Nephron progenitor cell (in vitro differentiated cells): ENCODE measurements around the gene SBDS.

ENCODE experiments used
- DNase-seq: peaks from one replicate; pipeline ENCODE4 v3.0.0; 2021
- H3K27ac Mint-ChIP-seq: 2 replicates; pipeline ENCODE4 v1.8.0; 2021; ENCODE audit warnings: mild to moderate bottlenecking, moderate library complexity, mixed read lengths
- H3K27me3 Mint-ChIP-seq: 2 replicates; pipeline ENCODE4 v1.8.0; 2021; ENCODE audit warnings: mild to moderate bottlenecking, low read depth, mixed read lengths; ENCODE audit not compliant: poor library complexity
- H3K36me3 Mint-ChIP-seq: 2 replicates; pipeline ENCODE4 v1.8.0; 2021; ENCODE audit warnings: low read depth, mixed read lengths
- H3K4me1 Mint-ChIP-seq: 2 replicates; pipeline ENCODE4 v1.8.0; 2021; ENCODE audit warnings: mixed read lengths
- H3K4me3 Mint-ChIP-seq: 2 replicates; pipeline ENCODE4 v1.8.0; 2021; ENCODE audit warnings: mild to moderate bottlenecking, moderate library complexity, mixed read lengths
- H3K9me3 Mint-ChIP-seq: 2 replicates; pipeline ENCODE4 v1.8.0; 2021; ENCODE audit warnings: mild to moderate bottlenecking, moderate library complexity, mixed read lengths
- CTCF ChIP-seq: fragments of 200-600 bp; sonication (generic); IDR thresholded peaks from 2 replicates; pipeline ENCODE4 v1.5.0; 2021; ENCODE audit warnings: antibody characterized with exemption

Gene SBDS

DNA sequence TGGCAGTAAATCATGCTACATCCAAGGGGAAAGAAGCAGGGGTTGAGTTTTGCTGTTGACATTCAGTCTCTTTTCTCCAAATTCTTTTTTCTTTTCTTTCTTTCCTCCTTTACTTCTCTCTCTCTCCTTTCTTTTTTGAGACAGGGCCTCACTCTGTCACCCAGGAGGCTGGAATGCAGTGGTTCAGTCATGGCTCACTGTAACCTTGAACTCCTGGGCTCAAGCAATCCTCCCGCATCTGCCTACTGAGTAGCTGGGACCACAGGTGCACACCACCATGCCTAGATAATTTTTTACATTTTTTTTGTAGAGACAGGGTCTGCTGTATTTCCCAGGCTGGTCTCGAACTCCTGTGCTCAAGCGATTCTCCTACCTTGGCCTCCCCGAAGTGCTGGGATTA lies 35.2 kb downstream of the SBDS start:
- Mint-ChIP-seq H3K27ac (peak overlapping the region; percentile 83), H3K4me1 (no peaks in the 10 kb centered on the region), H3K36me3 (peaks cover 43% of the 10 kb centered on the region)

DNA sequence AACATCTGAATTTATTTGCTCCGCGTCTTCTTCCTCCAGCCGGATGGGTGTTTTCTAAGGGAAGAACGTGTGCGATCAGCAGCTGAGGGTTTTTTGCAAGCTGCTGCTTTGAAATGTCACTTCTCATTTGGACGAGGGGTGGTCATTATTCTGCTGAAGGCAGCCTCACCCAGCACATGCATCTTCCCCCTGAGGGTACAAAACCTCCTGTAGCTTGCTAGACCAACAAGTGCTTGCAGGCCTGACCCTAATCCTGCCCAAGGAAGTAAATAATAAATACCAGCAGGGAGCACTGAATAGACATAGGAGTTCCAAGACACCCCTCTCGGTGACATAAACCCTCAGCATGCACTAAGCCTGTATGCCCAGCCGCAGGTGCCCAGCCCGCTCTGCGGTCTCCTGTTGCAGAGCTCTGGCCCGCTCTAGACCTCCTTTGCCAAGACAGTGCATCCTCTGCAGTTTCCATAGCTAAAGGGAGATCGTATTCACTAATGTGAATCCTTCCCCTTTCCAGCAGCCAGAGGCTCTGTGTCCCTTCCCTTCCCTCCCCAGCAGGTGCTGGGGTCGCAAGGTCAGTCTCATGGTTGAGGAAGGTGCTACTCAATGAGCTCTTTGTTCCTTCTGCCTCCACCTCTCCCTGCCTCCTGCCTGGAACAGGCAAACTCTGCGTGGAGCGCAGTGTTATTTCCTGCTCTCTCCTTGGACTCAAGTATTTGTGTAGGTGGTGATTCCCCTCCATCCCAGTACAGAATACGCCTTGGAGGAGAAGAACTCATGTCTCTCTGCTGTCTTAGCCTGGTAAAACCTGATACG lies 36.6 kb downstream of the SBDS start:
- TF ChIP-seq CTCF = no peak
- Mint-ChIP-seq H3K27ac (peak overlapping the region; percentile 85), H3K9me3 (no peaks in the 10 kb centered on the region), H3K27me3 (no peaks in the 10 kb centered on the region), H3K4me1 (no peaks in the 10 kb centered on the region), H3K36me3 (peaks cover 36% of the 10 kb centered on the region), H3K4me3 (no peak overlapping the region)
- no peak for DNase-seq

More for the DNA sequence above, 35.2 kb downstream of the SBDS start:
- H3K4me3 Mint-ChIP-seq = no peak overlapping the region
- H3K27me3 Mint-ChIP-seq = no peaks in the 10 kb centered on the region
- DNase-seq = no peak
- no peak for TF ChIP-seq CTCF
- peaks cover 8% of the 10 kb centered on the region for H3K9me3 Mint-ChIP-seq

DNA sequence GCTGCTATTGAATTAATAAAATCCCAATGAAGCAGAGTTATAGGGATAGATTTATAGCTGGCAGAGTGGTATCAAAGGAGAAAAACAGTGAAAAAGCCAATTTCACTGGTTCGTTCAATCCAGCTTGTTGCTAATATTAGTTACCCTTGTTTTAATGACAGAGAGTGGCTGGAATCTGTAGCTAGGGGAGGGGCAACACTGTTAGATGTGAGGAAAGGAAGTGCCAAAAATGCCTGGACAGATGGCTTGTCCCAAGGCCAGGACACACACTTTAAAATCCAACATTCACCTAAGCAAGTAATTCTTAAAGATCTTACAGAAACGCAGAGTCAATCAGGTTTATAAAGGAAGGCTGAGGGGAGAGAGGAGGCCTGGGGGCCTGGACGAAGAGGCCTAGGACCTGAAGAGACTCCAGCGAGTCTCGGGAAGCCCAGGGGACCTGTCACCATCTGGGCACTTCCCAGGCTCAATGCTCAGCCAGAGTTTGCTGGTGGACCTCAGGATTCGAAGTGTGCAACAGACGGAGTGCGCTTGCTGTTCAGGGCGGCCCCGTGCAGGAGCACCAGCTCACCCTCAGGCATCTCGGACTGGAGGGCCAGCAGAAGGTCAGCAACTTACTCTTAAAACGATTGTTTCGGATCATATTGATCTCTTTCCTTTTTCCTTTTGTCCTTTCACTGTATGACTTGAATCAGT lies 37.6 kb downstream of the SBDS start:
- H3K36me3 Mint-ChIP-seq = peaks cover 41% of the 10 kb centered on the region

GRCh38 chr7:66953044-66953427 lies 42.4 kb downstream of the SBDS start:
- no peaks in the 10 kb centered on the region for H3K4me1 Mint-ChIP-seq
- TF ChIP-seq CTCF = no peak
- H3K9me3 Mint-ChIP-seq = no peaks in the 10 kb centered on the region

More for the DNA sequence above, 37.6 kb downstream of the SBDS start:
- DNase-seq = no peak
- no peak overlapping the region for H3K4me3 Mint-ChIP-seq
- H3K27ac Mint-ChIP-seq = peak overlapping the region; percentile 96
- H3K4me1 Mint-ChIP-seq = no peaks in the 10 kb centered on the region
- no peaks in the 10 kb centered on the region for H3K9me3 Mint-ChIP-seq
- H3K27me3 Mint-ChIP-seq = no peaks in the 10 kb centered on the region
- TF ChIP-seq CTCF = no peak

DNA sequence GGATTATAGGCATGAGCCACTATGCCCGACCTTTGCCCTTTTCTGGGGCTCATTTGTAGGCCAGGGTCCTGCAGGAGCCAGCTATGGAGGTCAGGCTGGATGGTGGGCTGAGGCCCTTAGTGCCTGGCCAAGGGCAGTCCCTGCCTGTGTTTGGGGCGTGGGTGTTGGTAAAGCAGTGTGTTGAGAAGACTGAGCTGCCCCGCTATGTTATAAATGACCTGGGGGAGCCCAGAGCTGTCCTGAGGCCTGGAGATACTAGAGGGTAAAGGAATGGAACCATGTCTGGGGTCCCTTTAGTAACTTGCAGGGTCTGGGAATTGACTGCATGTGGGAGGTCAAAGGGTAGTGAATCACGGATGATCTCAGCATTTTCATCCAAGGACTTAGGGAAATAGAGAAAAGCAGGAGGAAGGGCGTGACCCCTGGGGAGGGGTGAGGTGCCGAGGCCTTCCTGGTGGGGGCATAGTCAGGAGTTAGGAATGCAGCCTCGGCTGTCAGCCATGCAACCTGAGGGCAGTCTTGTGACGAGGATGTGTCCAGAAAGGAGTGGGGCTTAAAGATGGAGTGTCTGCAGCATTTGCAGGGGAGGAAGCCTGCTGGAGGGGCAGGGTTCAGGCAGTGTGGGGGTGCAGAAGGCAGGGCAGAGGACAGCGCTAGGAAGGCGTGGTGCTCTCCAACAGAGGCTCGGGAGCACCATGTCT lies 42.9 kb downstream of the SBDS start:
- Mint-ChIP-seq H3K27me3 (no peaks in the 10 kb centered on the region), H3K36me3 (peaks cover 59% of the 10 kb centered on the region), H3K27ac (peak overlapping the region; percentile 44), H3K4me3 (no peak overlapping the region), H3K4me1 (no peaks in the 10 kb centered on the region), H3K9me3 (no peaks in the 10 kb centered on the region)
- no peak for DNase-seq
- no peak for TF ChIP-seq CTCF

More at GRCh38 chr7:66953044-66953427, 42.4 kb downstream of the SBDS start:
- H3K27ac Mint-ChIP-seq = peak overlapping the region; percentile 44
- H3K27me3 Mint-ChIP-seq = no peaks in the 10 kb centered on the region
- DNase-seq = no peak
- no peak overlapping the region for H3K4me3 Mint-ChIP-seq
- peaks cover 59% of the 10 kb centered on the region for H3K36me3 Mint-ChIP-seq
